LNCaP clone FGC (cell line): Measurements from ENCODE around the gene MYO18B.

Experiments
- DNase-seq: peaks from one replicate; pipeline ENCODE4 v3.0.0-alpha.2; 2011; ENCODE audit warnings: low read depth
- H3K4me3 ChIP-seq: 2 replicates; pipeline ENCODE4 v1.5.1; 2011; ENCODE audit warnings: mild to moderate bottlenecking, low read depth, low read length, control low read depth
- CTCF ChIP-seq: IDR thresholded peaks from 2 replicates; pipeline ENCODE4 v1.5.1; 2012; ENCODE audit warnings: mild to moderate bottlenecking; ENCODE audit not compliant: control insufficient read depth, insufficient read depth; ENCODE audit errors: extremely low read depth

Gene MYO18B

GRCh38 chr22:25780673-25781072 lies 38.7 kb downstream of the MYO18B start:
- TF ChIP-seq CTCF = no peak
- no peak for DNase-seq
- no peak overlapping the region for H3K4me3 ChIP-seq

GRCh38 chr22:25781801-25782200 lies 39.8 kb downstream of the MYO18B start:
- DNase-seq = no peak
- TF ChIP-seq CTCF = no peak
- no peak overlapping the region for H3K4me3 ChIP-seq

- no peak for TF ChIP-seq CTCF
- no peak for DNase-seq
- H3K4me3 ChIP-seq = no peak overlapping the region
These were observed 40.8 kb downstream of the MYO18B start for GRCh38 chr22:25782831-25783230.

GRCh38 chr22:25783856-25784255 lies 41.9 kb downstream of the MYO18B start:
- H3K4me3 ChIP-seq = no peak overlapping the region
- no peak for TF ChIP-seq CTCF
- DNase-seq = no peak

- TF ChIP-seq CTCF = no peak
- no peak for DNase-seq
These were observed 44.2 kb downstream of the MYO18B start for GRCh38 chr22:25786165-25786564.

GRCh38 chr22:25791556-25791955 lies 49.6 kb downstream of the MYO18B start:
- DNase-seq = no peak
- TF ChIP-seq CTCF = no peak
- no peak overlapping the region for H3K4me3 ChIP-seq

More at GRCh38 chr22:25786165-25786564, 44.2 kb downstream of the MYO18B start:
- no peak overlapping the region for H3K4me3 ChIP-seq

- TF ChIP-seq CTCF = no peak
- DNase-seq = no peak
- no peak overlapping the region for H3K4me3 ChIP-seq
These were observed 53.5 kb downstream of the MYO18B start for GRCh38 chr22:25795478-25795877.
